HG03045 (cell line): ENCODE data around the gene DMAC2.
"Not testable (repeated sequence)": the region's sequence is repeated elsewhere in the genome, so short reads cannot be mapped to it uniquely, and the experiment has no call there.

ENCODE experiments used
- ATAC-seq: cut with Tn5 transposase; IDR thresholded peaks from one replicate; pipeline ENCODE4 v1.9.1; 2021; ENCODE audit warnings: mild to moderate bottlenecking, moderate library complexity; ENCODE audit not compliant: unreplicated experiment

DMAC2 gene

DNA sequence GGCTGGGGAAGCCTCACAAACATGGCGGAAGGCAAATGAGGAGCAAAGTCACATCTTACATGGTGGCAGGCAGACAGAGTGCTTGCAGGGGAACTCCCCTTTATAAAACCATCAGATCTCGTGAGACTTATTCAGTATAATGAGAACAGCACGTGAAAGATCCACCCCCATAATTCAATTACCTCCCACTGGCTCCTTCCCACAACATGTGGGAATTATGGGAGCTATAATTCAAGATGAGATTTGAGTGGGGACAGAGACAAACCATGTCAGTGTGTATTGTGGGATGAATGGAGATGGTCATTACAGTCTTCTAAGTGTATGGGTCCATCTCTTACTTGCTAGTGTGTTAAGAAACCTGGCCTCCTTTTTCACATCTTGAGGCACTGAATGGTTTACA lies 37.7 kb downstream of the DMAC2 start:
- ATAC-seq = no peak

DNA sequence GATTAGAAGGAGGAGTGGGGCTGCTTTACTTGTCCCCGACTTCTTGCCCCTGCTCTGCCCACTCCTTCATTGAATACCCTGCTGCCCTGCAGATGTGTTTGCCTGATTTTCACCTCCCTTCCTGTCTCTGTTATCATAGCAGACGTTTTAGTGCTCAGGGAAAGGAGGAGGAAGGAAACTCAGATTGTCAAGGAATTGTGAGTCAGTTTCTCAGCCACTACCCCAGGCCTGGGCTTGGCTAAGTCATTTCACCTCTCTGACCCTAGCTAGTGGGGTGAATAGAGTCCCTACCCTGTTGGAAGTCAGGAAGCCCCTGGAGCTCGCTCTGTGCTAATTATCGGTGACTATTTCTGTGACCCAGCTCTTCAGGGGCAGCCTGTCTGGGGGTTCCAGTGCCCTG lies 38.2 kb downstream of the DMAC2 start:
- ATAC-seq = no peak

DNA sequence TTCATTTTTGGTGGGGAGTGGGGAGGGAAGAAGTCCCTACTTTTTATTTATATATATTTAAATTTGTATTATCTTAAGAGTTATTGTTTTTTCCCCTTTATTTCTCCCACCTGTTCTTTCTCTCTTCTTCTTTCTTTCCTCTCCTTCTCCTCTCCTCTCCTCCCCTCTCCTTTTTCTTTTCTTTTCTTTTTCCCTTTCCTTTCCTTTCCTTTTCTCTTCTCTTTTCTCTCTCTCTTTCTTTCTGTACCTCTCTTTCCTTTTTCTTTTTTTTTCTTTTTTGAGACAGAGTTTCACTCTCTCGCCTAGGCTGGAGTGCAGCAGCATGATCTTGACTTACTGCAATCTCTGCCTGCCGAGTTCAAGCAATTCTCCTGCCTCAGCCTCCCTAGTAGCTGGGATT lies 40.2 kb downstream of the DMAC2 start:
- ATAC-seq = no peak

DNA sequence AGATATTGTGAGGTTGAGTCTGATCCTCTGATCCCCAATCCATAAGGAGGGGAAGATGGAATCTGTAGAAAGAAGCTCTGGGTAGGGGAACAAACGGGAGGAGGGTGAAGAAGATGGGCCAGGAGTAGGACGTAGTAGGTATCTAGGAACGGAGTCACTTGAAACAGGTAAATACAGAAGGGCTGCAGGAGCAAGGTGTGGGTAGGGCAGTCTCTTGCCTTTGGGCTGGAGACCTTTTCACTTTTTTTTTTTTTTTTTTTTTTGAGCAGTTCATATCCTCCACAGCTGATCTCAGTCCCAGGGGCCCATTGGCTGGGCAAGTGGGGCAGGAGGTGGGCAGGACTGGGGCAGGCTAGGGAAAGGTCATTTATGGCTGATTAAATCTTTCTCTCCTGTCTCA lies 40.6 kb downstream of the DMAC2 start:
- ATAC-seq = no peak

DNA sequence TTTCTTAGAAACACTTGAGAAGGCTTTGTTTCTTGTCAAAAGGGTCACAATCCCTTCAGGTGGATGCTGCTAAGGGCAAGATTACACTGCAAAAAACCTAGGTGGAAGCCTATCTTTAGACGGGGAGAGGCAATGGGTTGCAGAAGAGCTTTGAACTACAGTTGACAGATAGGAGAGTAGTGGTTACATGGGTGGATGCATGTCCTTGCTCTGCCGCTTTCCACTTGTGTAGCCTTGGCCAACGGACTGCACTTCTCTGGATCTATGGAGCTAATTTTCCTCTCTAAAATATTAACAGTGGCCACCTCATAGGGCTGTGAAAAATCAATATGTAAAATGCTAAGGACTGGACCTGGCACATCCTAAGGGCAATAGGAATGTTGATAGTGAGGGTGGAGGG lies 41.1 kb downstream of the DMAC2 start:
- ATAC-seq = no peak

DNA sequence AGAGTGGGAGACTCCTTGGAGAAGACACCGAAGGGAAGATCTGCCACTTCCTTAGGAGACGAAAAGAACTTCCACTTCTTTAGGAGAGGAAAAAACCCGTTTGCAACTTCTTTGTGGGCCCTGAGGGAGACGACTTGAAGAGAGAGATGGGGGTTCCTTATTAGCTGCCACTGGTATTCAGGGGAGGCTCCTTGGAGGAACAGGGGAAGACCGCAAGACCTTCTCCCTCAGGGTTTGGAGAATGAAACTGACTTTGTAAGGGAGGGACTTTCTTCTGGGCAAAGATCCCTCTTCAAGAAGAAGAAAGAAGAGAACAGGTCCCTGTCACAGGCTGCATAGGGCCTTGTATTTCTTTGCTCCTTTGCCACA lies 41.7 kb downstream of the DMAC2 start:
- no peak for ATAC-seq

DNA sequence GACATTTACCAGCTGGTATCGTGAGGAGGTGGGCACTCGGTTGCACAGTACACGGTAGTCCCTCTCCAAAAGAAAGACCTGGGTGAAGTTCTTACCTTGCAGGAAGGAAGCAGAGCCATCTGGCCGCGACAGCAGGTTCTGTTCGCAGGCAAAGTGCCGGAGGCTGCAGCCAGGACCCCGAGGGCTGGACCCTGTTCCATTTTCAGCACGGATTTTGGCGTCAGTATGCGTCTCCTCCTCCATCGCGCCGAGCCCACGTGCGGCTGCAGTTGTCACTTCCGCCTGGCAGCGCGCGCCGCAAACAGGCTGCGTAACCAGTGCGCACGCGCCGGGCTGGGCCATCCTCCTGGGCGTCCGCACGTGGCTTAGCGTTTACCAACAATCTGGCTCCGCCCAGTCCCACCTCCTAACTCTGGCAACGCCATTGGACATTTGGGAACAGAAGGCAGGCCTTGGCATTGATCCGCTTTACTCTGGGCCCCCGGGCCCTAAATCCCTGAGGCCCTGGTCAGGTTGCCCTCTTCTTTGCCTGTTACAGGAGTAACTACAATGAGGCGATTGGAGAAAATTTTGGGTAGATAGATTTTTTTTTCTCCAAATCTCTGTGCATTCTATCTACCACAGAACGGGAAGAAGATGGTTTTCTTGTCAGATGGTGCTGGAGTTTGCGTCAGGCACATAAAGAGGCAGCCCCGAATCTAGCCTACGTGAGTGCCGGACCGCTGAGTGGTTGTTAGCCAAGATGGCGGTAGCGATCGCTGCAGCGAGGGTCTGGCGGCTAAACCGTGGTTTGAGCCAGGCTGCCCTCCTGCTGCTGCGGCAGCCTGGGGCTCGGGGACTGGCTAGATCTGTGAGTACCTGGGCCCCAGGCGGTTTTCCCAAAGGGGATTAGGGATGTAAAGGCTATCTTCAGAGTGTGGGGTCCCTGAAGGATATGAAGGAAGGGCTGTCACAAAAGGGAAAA lies 42.3 kb downstream of the DMAC2 start, which contains the start of the genes BCKDHA and EXOSC5:
BCKDHA (plus strand) TSS at position 733 of the 964 bp plus-strand sequence; CDS start at position 743, 10 bp downstream.
EXOSC5 (minus strand) TSS at position 274 of the 964 bp plus-strand sequence; CDS start at position 243, 31 bp downstream.
- ATAC-seq = peak; percentile 89

DNA sequence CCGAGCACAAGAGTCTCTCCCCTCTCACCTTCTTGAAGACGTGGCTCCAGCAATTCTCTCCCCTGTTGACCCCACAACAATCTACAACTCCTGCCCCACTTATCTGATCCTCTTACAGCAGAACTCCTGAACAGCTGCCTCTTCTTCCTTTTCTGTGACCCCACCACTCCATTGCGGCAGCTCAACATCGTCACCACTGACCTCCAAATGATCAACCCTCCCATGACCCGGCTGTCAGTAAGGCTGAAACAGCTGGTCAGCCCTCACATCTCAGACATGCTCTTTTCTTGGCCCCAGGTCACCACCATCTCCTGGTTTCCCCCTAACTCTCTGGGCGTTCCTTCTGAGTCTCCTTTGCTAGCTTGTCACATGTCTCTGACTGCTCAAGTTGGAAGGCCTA lies 44.4 kb downstream of the DMAC2 start:
- ATAC-seq = no peak

DNA sequence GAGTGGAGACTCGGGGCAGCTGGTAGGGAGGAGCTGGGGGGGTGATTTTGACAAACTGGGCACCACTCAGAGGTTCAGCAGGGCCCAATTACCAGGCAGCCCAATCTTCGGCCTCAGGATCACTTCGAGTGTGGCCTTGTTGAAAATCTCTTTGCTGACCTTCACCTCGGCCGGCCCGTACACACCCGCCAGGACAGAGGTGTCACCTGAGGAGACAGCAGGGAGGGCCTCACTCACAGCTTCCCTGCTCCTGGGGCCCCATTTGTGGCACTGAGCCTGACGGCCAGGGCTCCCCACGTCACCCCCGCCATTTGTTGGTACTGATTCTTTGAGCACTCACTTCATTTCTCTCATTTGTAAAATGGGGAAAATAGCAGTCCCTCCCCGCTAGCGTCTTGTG lies 46.9 kb downstream of the DMAC2 start:
- no peak for ATAC-seq

DNA sequence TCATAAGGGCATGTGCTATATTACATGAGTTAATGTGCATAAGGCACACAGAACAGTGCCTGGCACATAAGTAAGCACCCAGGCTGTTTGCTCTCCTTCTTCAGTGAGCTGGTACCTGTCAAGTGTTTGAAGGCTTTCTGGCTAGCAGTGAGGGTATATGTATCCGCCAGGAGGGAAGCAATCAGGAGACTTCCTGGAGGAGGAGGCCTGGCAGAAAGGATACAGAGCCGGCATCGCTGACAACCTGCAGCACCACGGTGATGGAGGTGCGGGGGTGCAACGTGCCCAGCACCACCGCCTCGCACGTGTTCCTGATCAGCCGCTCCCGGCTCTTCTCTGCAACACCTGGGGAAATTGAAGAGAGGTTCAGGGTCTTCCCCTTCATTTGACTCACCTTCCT lies 48.1 kb downstream of the DMAC2 start:
- no peak for ATAC-seq

DNA sequence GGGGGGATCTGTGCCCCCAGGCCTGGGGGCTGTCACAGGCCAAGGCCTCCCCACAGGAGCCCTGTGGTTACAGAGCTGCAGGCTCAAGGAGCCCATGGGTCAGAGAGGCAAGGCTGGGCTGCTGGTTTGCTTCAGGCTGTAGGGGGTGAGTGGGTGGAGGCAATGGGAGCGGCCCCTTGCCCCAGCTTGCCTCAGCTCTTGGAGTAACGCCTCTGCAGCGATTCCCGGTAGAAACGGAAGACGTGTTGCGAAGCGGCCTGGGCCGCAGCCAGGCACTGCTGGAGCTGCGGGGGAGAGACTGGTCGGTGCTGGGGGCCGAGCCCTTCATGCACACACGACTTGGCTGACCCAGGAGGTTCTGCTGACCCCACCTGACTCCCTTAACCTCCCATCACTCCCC lies 53.3 kb downstream of the DMAC2 start:
- no peak for ATAC-seq

DNA sequence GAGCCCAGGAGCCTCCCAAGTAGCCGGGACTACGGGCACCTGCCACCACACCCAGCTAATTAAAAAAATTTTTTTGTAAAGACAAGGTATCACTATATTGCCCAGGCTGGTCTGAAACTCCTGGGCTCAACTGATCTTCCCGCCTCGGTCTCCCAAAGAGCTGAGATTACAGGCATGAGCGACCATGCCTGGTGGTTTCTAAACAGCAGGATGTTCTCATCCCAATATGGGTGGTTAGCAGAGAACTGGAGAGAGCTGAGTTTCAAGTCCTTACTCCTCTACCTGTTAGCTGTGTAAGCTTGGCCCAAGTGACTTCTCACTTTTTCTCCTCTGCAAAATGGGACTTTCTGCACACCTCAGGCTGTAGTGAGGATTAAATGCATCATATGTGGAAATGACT lies 55.4 kb downstream of the DMAC2 start:
- ATAC-seq = no peak

DNA sequence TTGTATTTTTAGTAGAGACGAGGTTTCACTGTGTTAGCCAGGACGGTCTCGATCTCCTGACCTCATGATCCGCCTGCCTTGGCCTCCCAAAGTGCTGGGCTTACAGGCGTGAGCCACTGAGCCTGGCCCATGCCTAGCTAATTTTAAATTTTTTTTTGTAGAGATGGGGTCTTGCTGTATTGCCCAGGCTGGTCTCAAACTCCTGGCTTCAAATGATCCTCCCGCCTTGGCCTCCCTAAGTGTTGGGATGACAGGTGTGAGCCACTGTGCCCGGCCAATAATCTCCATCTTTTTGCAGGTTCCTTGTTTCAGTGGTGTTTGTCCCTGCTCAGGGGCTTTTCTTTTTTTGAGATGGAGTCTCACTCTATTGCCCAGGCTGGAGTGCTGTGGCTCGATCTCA lies 58.2 kb downstream of the DMAC2 start:
- ATAC-seq = not testable (repeated sequence)
